Glomerular visceral epithelial cell (primary cell): Measurements from ENCODE around the gene VWA5B1.
"Not testable (repeated sequence)": the region's sequence is repeated elsewhere in the genome, so short reads cannot be mapped to it uniquely, and the experiment has no call there.

Source experiments
- DNase-seq: peaks from one replicate; pipeline ENCODE4 v3.0.0-alpha.2; 2016; ENCODE audit errors: extremely low spot score

Gene VWA5B1

GRCh38 chr1:20279509-20279908 is 11.2 kb upstream of the VWA5B1 start:
- peak; percentile 89 for DNase-seq

- no peak for DNase-seq
These were observed 10.3 kb upstream of the VWA5B1 start for GRCh38 chr1:20280341-20280740.

GRCh38 chr1:20280906-20281305 is 9.8 kb upstream of the VWA5B1 start:
- no peak for DNase-seq

GRCh38 chr1:20281801-20282200 is 8.9 kb upstream of the VWA5B1 start:
- peak; percentile 52 for DNase-seq

GRCh38 chr1:20282533-20282932 is 8.1 kb upstream of the VWA5B1 start:
- no peak for DNase-seq

GRCh38 chr1:20284046-20284445 is 6.6 kb upstream of the VWA5B1 start:
- no peak for DNase-seq

GRCh38 chr1:20284625-20285024 is 6.0 kb upstream of the VWA5B1 start:
- DNase-seq, result no peak

- DNase-seq, result no peak
These were observed 5.2 kb upstream of the VWA5B1 start for GRCh38 chr1:20285510-20285909.

GRCh38 chr1:20287696-20288095 is 3.0 kb upstream of the VWA5B1 start:
- DNase-seq, result not testable (repeated sequence)

GRCh38 chr1:20291645-20292084 is 990 bp downstream of the VWA5B1 start:
- no peak for DNase-seq

- no peak for DNase-seq
These were observed 8.0 kb downstream of the VWA5B1 start for GRCh38 chr1:20298626-20299025.

GRCh38 chr1:20301463-20302107 is 10.9 kb downstream of the VWA5B1 start:
- peak; percentile 6 for DNase-seq

- no peak for DNase-seq
These were observed 11.4 kb downstream of the VWA5B1 start for GRCh38 chr1:20302108-20302471.

GRCh38 chr1:20307026-20307425 is 16.4 kb downstream of the VWA5B1 start:
- DNase-seq, result no peak

- no peak for DNase-seq
These were observed 17.9 kb downstream of the VWA5B1 start for GRCh38 chr1:20308569-20308968.

GRCh38 chr1:20311289-20311688 is 20.6 kb downstream of the VWA5B1 start:
- no peak for DNase-seq

- no peak for DNase-seq
These were observed 21.6 kb downstream of the VWA5B1 start for GRCh38 chr1:20312310-20312709.

GRCh38 chr1:20312818-20313217 is 22.1 kb downstream of the VWA5B1 start:
- no peak for DNase-seq

- DNase-seq, result no peak
These were observed 26.8 kb downstream of the VWA5B1 start for GRCh38 chr1:20317471-20317870.

- DNase-seq, result no peak
These were observed 27.8 kb downstream of the VWA5B1 start for GRCh38 chr1:20318521-20318920.

GRCh38 chr1:20318971-20319370 is 28.3 kb downstream of the VWA5B1 start:
- no peak for DNase-seq

GRCh38 chr1:20319456-20320220 is 29.0 kb downstream of the VWA5B1 start:
- DNase-seq, result no peak

GRCh38 chr1:20320704-20321103 is 30.0 kb downstream of the VWA5B1 start:
- no peak for DNase-seq
